ENCODE measurements around the gene TPSAB1.

- no peak for TF ChIP-seq CTCF (conservative IDR thresholded peaks at IDR 0.05; ENCODE audit: low read depth, low read length)
- TF ChIP-seq EZH2 (IDR thresholded peaks at IDR 0.05; ENCODE audit: low read length, unreplicated experiment) = no peak
Observed at GRCh38 chr16:1276580-1276878, 36.0 kb downstream of the TPSAB1 start.

Measured in PC-3 (cell line).